Neural cell (in vitro differentiated cells): Measurements from ENCODE around the gene QPCTL.

Experiments used
- CTCF ChIP-seq: fragments of 450-650 bp; IDR thresholded peaks from 2 replicates; pipeline ENCODE4 v1.5.1; 2014; ENCODE audit warnings: antibody characterized with exemption, mild to moderate bottlenecking, moderate library complexity; ENCODE audit not compliant: poor library complexity, severe bottlenecking
- EZH2 ChIP-seq: fragments of 200-600, 300-800 bp; shearing (Covaris generic), sonication (generic); IDR thresholded peaks from 2 replicates; pipeline ENCODE4 v1.6.1; 2014; ENCODE audit warnings: antibody characterized with exemption, low read length, borderline replicate concordance, mild to moderate bottlenecking; ENCODE audit not compliant: insufficient read depth, poor library complexity, severe bottlenecking
- POLR2AphosphoS5 ChIP-seq: IDR thresholded peaks from 2 replicates; pipeline ENCODE4 v1.6.1; 2012
- RAD21 ChIP-seq: fragments of 450-650 bp; conservative IDR thresholded peaks from 2 replicates; pipeline ENCODE4 v1.6.1; 2014; ENCODE audit warnings: antibody characterized with exemption, mild to moderate bottlenecking, moderate library complexity
- TAF1 ChIP-seq: IDR thresholded peaks from 2 replicates; pipeline ENCODE4 v1.6.1; 2012; ENCODE audit warnings: low read depth

- TF ChIP-seq CTCF = no peak
- no peak for TF ChIP-seq POLR2AphosphoS5
- no peak for TF ChIP-seq RAD21
- TF ChIP-seq TAF1 = no peak
- no peak for TF ChIP-seq EZH2
These were observed 28.7 kb upstream of the QPCTL start for GRCh38 chr19:45663800-45664199.
